Stimulated activated memory B cell treated with anti-CD40 and anti-IgM and Interleukin-4, amounts not matched to agents 10 μg/mL and 1 μg/mL and 100 μg/mL, for 72 hours (primary cell): ENCODE data around the gene TMEM267.
"Not testable (repeated sequence)": the region's sequence is repeated elsewhere in the genome, so short reads cannot be mapped to it uniquely, and the experiment has no call there.

ENCODE experiments used
- ATAC-seq: fragments of 150-1000 bp; cut with Tn5 transposase; 2 replicates; pipeline ENCODE4 v1.10.0; 2021
- H3K27ac Mint-ChIP-seq: one replicate; pipeline ENCODE4 v1.8.0; 2022; ENCODE audit warnings: mild to moderate bottlenecking, mixed read lengths
- H3K27me3 Mint-ChIP-seq: one replicate; pipeline ENCODE4 v1.8.0; 2022; ENCODE audit warnings: mixed read lengths
- H3K36me3 Mint-ChIP-seq: one replicate; pipeline ENCODE4 v1.8.0; 2022; ENCODE audit warnings: mixed read lengths
- H3K4me1 Mint-ChIP-seq: one replicate; pipeline ENCODE4 v1.8.0; 2022; ENCODE audit warnings: mixed read lengths
- H3K4me3 Mint-ChIP-seq: one replicate; pipeline ENCODE4 v1.8.0; 2022; ENCODE audit warnings: mild to moderate bottlenecking, moderate library complexity, mixed read lengths
- H3K9me3 Mint-ChIP-seq: one replicate; pipeline ENCODE4 v1.8.0; 2022; ENCODE audit warnings: mixed read lengths

Gene TMEM267

GRCh38 chr5:43484106-43484849 lies 613 bp upstream of the TMEM267 start:
- Mint-ChIP-seq H3K27me3 (no peaks in the 10 kb centered on the region), H3K27ac (peak overlapping the region; percentile 98), H3K4me3 (peak overlapping the region; percentile 90), H3K36me3 (peaks cover 5% of the 10 kb centered on the region), H3K9me3 (no peaks in the 10 kb centered on the region), H3K4me1 (peaks cover 31% of the 10 kb centered on the region)
- ATAC-seq, result peak; percentile 88

GRCh38 chr5:43482490-43483297 lies 971 bp downstream of the TMEM267 start:
- peak overlapping the region; percentile 90 for H3K4me3 Mint-ChIP-seq
- peaks cover 31% of the 10 kb centered on the region for H3K4me1 Mint-ChIP-seq
- H3K36me3 Mint-ChIP-seq, result peaks cover 7% of the 10 kb centered on the region
- ATAC-seq, result no peak
- no peaks in the 10 kb centered on the region for H3K27me3 Mint-ChIP-seq
- H3K9me3 Mint-ChIP-seq, result no peaks in the 10 kb centered on the region
- peak overlapping the region; percentile 98 for H3K27ac Mint-ChIP-seq

GRCh38 chr5:43469671-43470391 lies 13.8 kb downstream of the TMEM267 start:
- H3K4me1 Mint-ChIP-seq, result peaks cover 32% of the 10 kb centered on the region
- no peak overlapping the region for H3K27ac Mint-ChIP-seq
- H3K27me3 Mint-ChIP-seq, result no peaks in the 10 kb centered on the region
- peaks cover 87% of the 10 kb centered on the region for H3K36me3 Mint-ChIP-seq
- ATAC-seq, result no peak
- H3K9me3 Mint-ChIP-seq, result peaks cover 19% of the 10 kb centered on the region
- H3K4me3 Mint-ChIP-seq, result no peak overlapping the region

GRCh38 chr5:43467100-43467499 lies 16.6 kb downstream of the TMEM267 start:
- no peak overlapping the region for H3K27ac Mint-ChIP-seq

GRCh38 chr5:43465455-43465854 lies 18.2 kb downstream of the TMEM267 start:
- H3K27me3 Mint-ChIP-seq, H3K27ac Mint-ChIP-seq, H3K4me3 Mint-ChIP-seq, ATAC-seq: not testable (repeated sequence)
- peaks cover 68% of the 10 kb centered on the region for H3K36me3 Mint-ChIP-seq
- peaks cover 23% of the 10 kb centered on the region for H3K4me1 Mint-ChIP-seq
- peaks cover 15% of the 10 kb centered on the region for H3K9me3 Mint-ChIP-seq

More at GRCh38 chr5:43467100-43467499, 16.6 kb downstream of the TMEM267 start:
- H3K27me3 Mint-ChIP-seq, result no peaks in the 10 kb centered on the region
- no peak overlapping the region for H3K4me3 Mint-ChIP-seq
- ATAC-seq, result no peak
- H3K9me3 Mint-ChIP-seq, result peaks cover 19% of the 10 kb centered on the region
- peaks cover 72% of the 10 kb centered on the region for H3K36me3 Mint-ChIP-seq
- H3K4me1 Mint-ChIP-seq, result peaks cover 17% of the 10 kb centered on the region

- peaks cover 54% of the 10 kb centered on the region for H3K36me3 Mint-ChIP-seq
- no peak for ATAC-seq
- no peak overlapping the region for H3K27ac Mint-ChIP-seq
Measured at GRCh38 chr5:43461066-43461465, 22.6 kb downstream of the TMEM267 start.

GRCh38 chr5:43456556-43456955 lies 27.1 kb downstream of the TMEM267 start:
- Mint-ChIP-seq H3K4me3 (no peak overlapping the region), H3K9me3 (peaks cover 8% of the 10 kb centered on the region), H3K27me3 (no peaks in the 10 kb centered on the region), H3K27ac (no peak overlapping the region), H3K4me1 (peaks cover 11% of the 10 kb centered on the region), H3K36me3 (peaks cover 71% of the 10 kb centered on the region)
- no peak for ATAC-seq

More at GRCh38 chr5:43461066-43461465, 22.6 kb downstream of the TMEM267 start:
- Mint-ChIP-seq H3K27me3 (no peaks in the 10 kb centered on the region), H3K4me1 (peaks cover 20% of the 10 kb centered on the region), H3K4me3 (no peak overlapping the region), H3K9me3 (peaks cover 7% of the 10 kb centered on the region)

- H3K4me3 Mint-ChIP-seq, H3K27ac Mint-ChIP-seq, H3K27me3 Mint-ChIP-seq, H3K4me1 Mint-ChIP-seq, ATAC-seq: not testable (repeated sequence)
- Mint-ChIP-seq H3K9me3 (peaks cover 40% of the 10 kb centered on the region), H3K36me3 (peaks cover 32% of the 10 kb centered on the region)
Measured at GRCh38 chr5:43441575-43441974, 42.1 kb downstream of the TMEM267 start.

GRCh38 chr5:43437062-43437660 lies 46.5 kb downstream of the TMEM267 start:
- no peaks in the 10 kb centered on the region for H3K4me1 Mint-ChIP-seq
- H3K4me3 Mint-ChIP-seq, result no peak overlapping the region
- no peak overlapping the region for H3K27ac Mint-ChIP-seq
- H3K36me3 Mint-ChIP-seq, result no peaks in the 10 kb centered on the region
- no peaks in the 10 kb centered on the region for H3K27me3 Mint-ChIP-seq
- H3K9me3 Mint-ChIP-seq, result peaks cover 30% of the 10 kb centered on the region
- ATAC-seq, result no peak

GRCh38 chr5:43433382-43433781 lies 50.3 kb downstream of the TMEM267 start:
- Mint-ChIP-seq H3K36me3 (no peaks in the 10 kb centered on the region), H3K27ac (no peak overlapping the region), H3K27me3 (no peaks in the 10 kb centered on the region), H3K4me3 (no peak overlapping the region), H3K9me3 (peaks cover 11% of the 10 kb centered on the region), H3K4me1 (no peaks in the 10 kb centered on the region)
- no peak for ATAC-seq

GRCh38 chr5:43432486-43433375 lies 50.9 kb downstream of the TMEM267 start:
- Mint-ChIP-seq H3K4me1 (no peaks in the 10 kb centered on the region), H3K9me3 (peaks cover 6% of the 10 kb centered on the region), H3K27me3 (no peaks in the 10 kb centered on the region), H3K36me3 (no peaks in the 10 kb centered on the region), H3K4me3 (no peak overlapping the region), H3K27ac (no peak overlapping the region)
- no peak for ATAC-seq

GRCh38 chr5:43429706-43430105 lies 54.0 kb downstream of the TMEM267 start:
- H3K27ac Mint-ChIP-seq, result no peak overlapping the region
- no peak overlapping the region for H3K4me3 Mint-ChIP-seq
- ATAC-seq, result no peak
- H3K27me3 Mint-ChIP-seq, result no peaks in the 10 kb centered on the region
- H3K4me1 Mint-ChIP-seq, result no peaks in the 10 kb centered on the region
- no peaks in the 10 kb centered on the region for H3K36me3 Mint-ChIP-seq
- no peaks in the 10 kb centered on the region for H3K9me3 Mint-ChIP-seq

- no peaks in the 10 kb centered on the region for H3K27me3 Mint-ChIP-seq
- no peak overlapping the region for H3K27ac Mint-ChIP-seq
- no peaks in the 10 kb centered on the region for H3K36me3 Mint-ChIP-seq
- H3K4me1 Mint-ChIP-seq, result no peaks in the 10 kb centered on the region
- H3K4me3 Mint-ChIP-seq, result no peak overlapping the region
- ATAC-seq, result no peak
- H3K9me3 Mint-ChIP-seq, result no peaks in the 10 kb centered on the region
Measured at GRCh38 chr5:43429016-43429415, 54.6 kb downstream of the TMEM267 start.

- Mint-ChIP-seq H3K4me1 (no peaks in the 10 kb centered on the region), H3K4me3 (no peak overlapping the region), H3K36me3 (no peaks in the 10 kb centered on the region), H3K27ac (no peak overlapping the region), H3K27me3 (peaks cover 2% of the 10 kb centered on the region), H3K9me3 (no peaks in the 10 kb centered on the region)
- no peak for ATAC-seq
Measured at GRCh38 chr5:43427306-43427705, 56.4 kb downstream of the TMEM267 start.
